HG02840 (cell line): ENCODE data around the gene CCDC15.
"Not testable (repeated sequence)": the region's sequence is repeated elsewhere in the genome, so short reads cannot be mapped to it uniquely, and the experiment has no call there.

ENCODE experiments used
- ATAC-seq: cut with Tn5 transposase; IDR thresholded peaks from one replicate; pipeline ENCODE4 v1.9.1; 2021; ENCODE audit warnings: mild to moderate bottlenecking, moderate library complexity, moderate number of reproducible peaks; ENCODE audit not compliant: unreplicated experiment, low FRiP score

Gene CCDC15

DNA sequence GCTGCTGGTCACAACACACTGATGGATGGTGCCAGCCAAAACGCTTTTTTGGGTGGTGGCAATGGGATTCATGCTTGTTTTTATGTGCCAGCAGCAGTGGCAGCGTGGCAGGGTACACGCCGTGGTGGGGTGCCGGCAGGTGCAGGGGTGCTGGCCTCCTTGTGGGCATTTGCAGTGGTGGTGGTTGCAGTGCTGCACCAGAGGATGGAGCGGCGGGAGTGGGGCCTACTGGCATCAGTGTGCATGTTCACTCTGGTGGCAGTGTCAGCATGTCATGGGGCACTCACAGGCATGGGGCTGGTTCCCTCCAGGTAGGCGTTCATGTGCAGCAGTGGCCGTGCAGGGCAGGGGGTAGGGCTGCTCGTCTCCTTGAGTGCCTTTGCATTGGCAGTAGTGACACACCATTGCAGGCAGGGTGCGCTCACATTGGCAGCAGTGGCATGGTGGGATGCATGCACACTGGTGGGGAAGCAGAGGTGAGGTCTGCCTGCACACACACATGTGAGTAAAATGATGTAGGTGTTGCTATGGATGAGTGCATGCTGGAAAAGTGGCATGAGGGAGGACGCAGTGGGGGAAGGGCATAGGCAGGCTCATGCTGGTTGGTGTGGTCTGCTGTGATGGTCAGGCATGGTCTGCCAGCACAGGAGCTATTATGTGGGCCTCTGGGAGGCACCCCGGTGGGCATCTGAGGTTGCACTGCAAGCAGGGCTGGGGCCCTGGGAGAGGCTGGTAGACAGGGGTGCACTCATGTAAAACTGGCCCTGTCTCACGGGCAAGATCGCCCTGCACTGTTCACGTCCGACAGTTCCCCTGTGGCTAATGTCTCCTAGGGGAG lies 29.9 kb downstream of the CCDC15 start:
- ATAC-seq = no peak

DNA sequence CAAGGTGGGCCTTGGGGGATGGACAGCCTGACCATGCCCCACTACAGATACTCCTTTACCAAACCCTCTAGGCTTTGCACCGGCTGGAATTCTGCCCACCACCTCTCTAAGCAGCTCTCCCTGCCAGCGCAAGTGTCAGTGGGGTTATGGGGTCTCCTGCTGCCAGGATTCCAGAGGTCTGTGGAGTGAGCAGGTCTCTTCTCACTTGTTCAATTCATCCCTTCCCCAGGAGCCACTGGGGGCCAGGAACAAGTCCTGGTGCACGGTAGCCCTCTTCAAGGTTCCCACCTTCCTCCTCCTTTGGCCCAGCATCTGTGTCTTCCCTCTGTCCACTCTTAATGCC lies 30.5 kb downstream of the CCDC15 start:
- no peak for ATAC-seq

DNA sequence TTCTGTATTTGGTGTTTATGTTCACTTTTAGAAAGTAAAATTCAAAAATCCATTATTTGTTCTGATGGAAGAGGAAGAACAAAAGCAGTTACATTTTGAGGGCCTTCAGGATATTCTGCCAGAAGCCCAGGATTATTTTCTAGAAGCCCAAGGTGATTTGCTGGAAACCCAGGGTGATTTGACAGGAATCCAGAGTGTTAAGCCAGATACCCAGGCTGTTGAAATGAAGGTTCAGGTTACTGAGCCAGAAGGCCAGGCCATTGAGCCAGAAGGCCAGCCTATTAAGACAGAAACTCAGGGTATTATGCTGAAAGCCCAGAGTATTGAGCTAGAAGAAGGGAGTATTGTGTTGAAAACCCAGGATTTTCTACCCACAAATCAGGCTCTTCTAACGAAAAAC lies 33.1 kb downstream of the CCDC15 start:
- ATAC-seq = no peak

DNA sequence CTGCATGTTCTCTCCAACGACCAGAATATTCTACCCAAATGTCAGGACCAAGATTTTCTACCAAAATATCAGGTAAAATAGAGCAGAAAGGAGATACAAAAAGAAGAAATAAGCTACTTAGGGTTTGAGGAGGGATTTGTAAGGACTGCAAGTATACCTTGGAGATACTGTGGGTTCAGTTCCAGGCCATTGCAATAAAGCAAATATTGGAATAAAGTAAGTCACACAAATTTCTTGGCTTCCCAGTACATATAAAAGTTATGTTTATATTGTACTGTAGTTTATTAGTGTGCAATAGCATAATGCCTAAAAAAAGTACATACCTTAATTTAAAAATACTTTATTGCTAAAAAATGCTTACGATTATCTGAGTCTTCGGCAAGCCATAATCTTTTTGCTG lies 34.1 kb downstream of the CCDC15 start:
- no peak for ATAC-seq

DNA sequence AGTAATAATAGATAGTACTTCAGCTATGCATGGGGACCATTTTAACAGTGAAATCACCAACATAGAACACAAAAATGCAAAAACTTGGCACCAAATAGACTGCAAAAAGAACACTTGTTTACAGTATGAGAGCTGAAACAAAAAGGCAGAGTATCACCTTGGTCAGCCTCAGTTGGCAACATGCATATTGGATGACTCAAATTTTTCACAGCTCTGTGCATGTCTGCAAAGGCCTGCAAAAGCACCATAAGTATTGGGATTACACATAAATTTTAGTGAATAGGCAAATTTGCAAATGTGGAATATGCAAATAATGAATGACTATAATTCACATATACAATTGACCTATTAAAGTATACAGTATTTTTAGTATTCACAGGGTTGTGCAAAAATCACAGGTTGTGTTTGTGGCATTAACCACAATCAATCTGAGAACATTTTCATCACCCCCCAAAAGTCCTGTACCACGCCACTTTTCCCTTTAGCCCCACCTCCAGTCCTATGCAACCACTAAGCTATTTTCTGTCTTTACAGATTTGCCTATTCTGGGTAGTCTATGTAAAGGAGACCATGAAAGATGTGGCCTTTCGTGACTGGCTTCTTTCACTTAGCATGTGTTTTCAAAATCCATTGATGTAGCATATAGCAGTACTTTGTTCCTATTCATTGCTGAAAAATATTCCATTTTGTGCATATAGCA lies 47.2 kb downstream of the CCDC15 start:
- ATAC-seq = no peak

DNA sequence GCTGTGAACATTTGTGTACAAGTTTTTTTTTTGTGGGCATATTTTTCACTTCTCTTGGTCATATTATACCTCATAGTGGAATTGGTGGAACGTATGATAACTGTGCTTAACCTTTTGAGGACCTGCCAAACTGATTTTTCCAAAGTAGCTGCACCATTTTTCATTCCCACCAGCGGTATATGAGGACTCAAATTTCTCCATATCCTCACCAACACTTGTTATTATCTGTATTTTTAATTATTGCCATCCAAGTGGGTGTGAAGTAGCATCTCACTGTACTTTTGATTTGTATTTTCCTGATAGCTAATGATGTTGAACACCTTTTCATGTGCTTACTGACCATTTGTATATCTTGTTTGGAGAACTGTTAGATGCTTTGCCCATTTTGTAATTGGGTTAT lies 47.8 kb downstream of the CCDC15 start:
- ATAC-seq = no peak

DNA sequence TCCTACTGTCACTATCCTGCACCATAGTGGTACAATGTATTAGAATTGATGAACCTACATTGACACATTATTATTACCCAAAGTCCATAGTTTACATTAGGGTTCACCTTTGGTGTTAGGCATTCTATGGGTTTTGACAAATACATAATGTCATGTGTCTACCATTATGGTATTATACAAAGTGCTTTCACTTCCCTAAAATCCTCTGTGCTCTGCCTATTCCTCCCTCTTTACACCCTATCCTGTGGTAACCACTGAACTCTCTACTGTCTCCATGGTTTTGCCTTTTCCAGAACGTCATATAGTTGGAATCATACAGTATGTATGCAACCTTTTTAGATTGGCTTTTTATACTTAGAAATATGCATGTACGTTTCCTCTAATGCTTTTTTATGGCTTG lies 51.5 kb downstream of the CCDC15 start:
- no peak for ATAC-seq

DNA sequence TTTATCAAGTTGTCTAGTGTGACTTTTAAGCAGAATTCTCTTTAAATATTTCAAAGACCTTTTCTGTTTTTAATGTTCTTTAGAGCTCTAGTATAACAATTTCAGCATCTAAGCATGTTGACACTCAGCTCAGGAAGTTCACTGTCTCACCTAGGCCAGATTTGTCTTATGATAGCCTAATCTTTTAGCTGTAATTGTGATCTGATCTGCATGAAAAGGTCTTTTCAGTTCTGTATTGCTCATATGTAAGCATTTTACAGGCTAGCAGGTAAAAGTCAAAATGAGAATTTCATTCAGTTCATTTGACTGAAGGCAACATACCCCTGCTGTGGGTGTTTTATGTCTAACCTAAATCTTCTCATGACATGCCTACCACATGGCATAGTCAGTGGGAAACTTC lies 62.4 kb downstream of the CCDC15 start:
- ATAC-seq = no peak

DNA sequence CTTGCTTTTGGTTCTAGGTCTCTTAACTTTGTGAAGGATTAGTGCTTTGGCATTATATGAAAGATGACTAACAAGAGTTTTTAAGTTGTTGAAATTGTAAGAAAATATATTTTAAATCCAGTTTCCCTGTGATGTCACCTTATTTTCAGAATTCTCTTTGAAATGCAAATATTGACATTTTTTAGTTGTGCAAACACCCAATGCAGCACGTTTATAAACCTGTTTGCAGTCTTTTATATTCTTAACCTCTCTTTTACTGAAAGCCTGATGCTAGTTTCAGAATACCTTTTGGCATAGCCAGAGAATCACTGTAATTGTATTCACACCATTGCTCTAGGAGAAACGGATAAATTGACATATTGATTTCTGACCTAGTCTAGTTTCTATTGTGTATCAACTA lies 66.3 kb downstream of the CCDC15 start:
- no peak for ATAC-seq

DNA sequence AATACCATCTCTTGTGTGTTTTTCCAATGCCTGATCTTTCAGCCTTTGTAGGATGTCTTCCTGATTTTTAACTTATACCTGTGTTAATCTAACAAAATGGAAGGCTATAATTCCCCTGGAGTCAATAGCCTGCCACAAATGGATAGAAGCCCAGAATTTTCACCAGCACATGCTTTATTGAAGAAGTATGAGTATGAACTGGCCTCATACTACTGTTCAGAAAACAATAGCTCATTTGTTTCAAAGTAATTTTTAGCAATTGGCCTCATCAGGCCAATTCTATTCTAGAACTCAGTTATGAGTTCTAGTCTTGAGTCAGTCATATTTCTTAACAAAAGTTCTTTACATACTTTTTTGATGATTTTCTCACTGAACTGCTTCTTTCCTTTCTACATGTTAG lies 68.5 kb downstream of the CCDC15 start:
- no peak for ATAC-seq

DNA sequence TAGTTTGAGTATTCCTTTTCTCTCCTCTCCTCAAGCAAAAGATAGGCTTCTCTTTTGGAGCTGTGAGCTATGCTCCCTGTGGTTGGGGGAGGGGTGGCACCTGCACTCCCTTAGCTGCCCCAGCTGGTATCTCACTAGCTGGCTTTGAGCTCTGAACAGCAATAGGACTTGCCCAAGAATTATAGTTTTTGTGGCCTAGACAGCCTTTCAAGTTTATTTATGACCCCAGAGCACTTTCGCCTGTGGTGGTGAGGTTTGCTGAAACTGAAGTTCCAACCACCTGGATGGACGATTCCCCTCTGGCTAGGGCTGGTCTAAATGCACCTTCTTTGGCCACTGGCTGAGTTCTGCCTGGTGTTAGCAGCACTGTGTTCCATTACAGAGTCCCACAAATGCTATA lies 72.0 kb downstream of the CCDC15 start:
- ATAC-seq = no peak

DNA sequence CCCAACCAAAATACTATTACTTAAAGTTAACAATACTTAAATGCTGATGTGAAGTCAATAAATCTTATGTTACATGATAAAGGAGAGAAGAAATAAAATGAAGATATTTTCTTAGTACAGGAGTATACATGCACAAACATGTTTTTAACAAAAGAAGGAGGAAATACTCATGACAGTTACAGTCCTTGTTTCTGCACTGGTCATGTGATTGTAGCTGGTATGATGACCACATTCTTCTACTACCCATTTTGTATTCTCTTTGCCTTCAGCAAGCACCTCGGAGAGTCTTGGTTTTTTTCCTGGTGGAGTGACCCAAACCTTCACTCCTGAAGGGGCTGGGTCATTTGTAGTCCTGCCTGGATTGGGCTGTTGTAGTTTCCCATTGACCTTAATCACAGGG lies 75.4 kb downstream of the CCDC15 start:
- ATAC-seq = not testable (repeated sequence)

DNA sequence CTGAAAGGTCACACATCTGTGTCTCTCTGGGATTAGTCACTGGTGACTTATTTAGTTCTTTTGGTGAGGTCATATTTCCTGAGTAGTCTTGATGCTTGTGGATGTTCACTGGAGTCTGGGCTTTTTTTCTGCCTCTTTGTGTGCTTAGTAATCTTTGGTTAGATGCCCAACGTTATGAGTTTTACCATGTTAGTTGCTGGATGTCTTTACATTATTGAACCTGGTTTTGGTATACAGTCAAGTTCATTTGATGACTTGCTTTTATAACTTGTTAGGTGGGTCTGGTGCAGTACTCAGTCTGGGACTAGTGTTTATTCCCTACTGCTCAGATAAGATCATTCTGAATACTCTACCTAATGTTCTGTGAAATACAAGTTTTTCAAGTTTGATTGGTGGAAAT lies 82.9 kb downstream of the CCDC15 start:
- no peak for ATAC-seq

DNA sequence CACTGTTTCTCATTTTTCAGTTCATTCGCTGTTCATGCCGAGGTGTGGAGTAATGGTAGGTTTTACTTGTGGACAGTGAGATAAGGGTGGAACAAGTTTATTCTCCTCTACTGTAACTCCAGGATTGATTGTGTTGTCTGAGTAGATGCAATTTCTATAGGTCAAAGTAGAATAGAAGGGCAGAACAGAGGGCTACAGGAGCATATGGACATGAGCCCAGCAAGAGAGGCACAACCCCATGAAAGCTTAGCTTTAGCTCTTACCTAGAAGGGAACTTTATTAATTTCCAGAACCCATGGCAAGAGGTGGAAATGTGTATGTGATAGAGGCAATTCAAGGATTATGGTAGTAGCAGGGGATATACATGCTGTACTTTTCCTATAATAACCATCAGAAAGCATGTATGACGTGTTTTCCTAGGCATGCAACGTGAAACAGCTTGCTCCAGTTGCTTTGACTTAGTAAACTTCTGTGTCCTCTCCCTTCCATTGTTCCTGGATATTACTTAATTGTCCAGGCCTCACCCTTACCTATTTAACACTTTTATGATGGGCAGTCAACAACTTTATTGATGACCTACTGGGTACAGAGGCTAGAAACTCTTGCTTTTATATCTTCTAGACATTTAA lies 95.3 kb downstream of the CCDC15 start:
- ATAC-seq = no peak

DNA sequence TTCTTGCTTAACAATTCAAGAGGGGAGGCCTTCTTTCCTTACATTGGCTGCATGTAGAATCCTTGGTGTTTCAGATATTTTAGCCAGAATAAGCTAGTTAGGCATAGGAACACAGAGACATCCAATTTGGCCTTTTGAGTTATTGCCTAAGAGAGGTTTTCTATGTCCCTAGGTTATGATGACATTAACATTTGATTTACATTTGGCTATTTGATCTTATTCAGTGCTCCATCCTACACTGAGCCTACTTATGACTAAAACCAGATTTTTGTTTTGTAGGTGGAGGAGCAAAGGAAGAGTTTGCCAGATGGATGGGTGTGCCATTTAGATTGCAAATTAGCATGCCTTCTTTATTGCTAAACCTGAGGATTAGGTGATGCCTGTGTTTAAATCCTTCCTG lies 98.0 kb downstream of the CCDC15 start:
- no peak for ATAC-seq

DNA sequence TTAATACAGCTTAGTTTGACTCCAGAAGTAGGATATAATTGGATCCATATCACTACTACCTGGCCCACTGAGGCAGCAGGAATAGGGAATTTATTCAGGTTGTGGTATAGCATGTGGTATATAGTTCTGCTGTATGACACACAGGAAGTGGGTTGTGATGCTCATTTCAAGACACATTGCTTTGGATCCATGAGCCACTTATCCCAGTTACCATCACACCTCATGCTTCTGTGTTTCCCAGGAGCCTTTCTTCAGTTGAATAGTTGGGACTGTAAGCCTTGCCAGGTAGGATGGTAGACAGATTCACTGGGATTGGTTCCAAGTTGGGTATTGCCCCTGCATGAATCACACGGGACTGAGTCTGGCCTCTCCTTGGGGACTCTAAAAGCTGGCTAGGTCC lies 99.2 kb downstream of the CCDC15 start:
- no peak for ATAC-seq

DNA sequence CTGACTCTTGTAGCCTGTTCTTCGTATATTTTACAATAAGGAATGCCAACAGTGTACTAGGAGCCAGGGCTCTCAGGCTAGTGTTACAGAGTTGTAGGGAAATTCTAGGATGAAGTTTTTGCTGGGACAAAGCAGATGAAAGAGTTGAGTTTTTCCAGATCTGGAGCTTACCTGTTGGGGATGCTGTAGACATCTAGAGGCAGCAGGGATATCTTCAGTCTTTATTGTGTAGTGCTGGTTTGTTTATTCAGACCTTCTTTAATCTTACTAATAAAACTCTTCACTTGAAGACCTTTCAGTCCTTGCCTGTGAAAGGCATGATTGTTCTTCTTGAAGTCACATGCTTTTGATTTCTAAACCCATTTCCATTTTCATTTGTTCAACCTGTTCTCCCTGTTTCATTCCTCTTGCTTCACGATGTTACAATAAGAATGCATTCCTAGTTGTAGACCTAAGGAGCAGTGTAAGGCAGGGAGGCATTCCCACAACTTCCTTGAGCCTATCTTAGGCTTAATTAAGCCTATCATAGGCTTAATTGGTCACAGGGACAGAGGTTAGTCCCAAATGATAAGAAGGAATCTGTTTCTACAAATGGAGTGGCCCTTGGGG lies 101.2 kb downstream of the CCDC15 start:
- ATAC-seq = no peak

DNA sequence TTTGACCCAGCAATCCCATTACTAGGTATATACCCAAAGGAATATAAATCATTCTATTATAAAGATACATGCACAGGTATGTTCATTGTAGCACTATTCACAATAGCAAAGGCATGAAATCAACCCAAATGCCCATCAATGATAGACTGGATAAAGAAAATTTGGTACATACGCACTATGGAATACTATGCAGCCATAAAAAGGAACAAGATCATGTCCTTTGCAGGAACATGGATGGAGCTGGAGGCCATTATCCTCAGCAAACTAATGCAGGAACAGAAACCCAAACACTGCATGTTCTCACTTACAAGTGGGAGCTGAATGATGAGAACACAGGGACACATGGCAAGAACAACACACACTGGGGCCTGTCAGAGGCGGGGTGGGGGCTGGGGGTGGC lies 102.1 kb downstream of the CCDC15 start:
- ATAC-seq = not testable (repeated sequence)

DNA sequence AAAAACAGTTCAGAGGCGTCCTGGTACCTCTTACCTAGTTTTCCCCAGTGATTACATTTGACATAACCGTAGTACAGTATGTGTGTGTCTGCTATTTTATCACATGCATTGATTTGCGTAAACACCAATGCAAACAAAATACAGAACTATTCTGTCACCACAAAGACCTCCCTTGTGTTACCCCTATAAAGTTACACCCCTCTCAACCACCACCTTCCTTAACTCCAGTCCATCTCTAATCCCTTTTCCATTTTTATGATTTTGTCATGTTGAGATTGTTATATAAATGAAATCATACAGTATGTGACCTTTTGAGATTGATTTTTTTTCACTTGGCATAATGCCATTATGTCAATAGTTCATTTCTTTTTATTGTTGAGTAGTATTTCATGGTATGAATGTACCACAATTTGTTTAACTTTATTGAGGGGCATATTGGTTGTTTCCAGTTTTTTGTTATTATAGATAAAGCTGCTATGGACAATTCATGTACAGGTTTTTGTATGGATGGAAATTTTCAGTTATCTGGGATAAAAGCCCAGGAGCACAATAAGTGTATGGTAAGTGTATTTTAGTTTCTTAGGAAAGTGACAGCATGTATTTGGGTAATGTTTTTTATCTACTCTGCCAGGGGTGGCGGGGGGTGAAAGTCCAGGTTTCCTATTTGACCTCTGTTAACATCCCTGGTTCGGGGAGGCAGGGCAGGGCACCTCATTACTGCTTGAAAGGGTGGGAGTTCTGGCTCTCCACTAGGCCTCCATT lies 103.1 kb downstream of the CCDC15 start:
- ATAC-seq = no peak

DNA sequence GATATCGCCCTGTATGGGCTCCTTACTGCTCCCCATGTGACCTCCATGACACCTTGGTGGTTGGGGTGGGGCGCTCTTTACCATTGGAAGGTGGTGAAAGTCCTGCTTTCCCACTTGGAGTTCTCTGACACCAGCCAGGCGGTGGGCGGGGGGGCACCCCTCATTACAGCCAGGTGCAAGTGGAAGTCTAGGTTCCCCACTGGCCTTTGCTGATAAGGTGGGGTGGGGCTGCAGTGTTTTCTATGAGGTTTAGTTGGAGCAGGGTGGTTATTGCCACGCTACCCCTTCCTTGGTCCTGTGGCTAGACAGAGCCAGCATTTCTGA lies 103.7 kb downstream of the CCDC15 start:
- ATAC-seq = no peak

DNA sequence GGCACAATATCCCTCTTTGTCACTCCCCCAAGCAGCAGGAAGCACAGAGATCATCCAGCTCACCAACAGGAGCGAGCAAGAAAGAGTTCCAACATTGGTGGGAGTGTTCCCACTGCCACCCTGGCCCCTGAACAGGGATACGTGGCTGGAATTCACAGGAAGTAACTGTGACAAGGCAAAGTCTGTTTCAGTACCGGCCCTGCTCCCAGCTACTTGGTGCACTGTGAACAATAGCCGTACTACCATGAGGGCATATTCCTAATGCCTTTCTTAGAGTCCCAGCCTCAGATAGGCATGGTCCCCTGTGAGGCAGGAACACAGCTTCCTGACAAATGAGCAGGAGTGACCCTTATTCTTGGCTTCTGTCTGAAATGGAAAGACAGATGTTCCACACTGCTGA lies 107.3 kb downstream of the CCDC15 start:
- ATAC-seq = no peak
